ENCODE measurements around the gene RNU1-2. TPM values are rescaled to one million over a fixed set of nuclear protein-coding genes. Genes with fewer than 3 reads are reported as not detected.
A peak's percentile ranks its signal among the peaks of the same experiment; 100 is the strongest.
"Not testable (repeated sequence)": the region's sequence is repeated elsewhere in the genome, so short reads cannot be mapped to it uniquely, and the experiment has no call there.

Gene RNU1-2
- total and polyA plus RNA-seq, 8 donors = 1.5 to 3,444 (median 2.8) TPM

GRCh38 chr1:16872152-16873075 is 23.4 kb upstream of the RNU1-2 start:
- Histone ChIP-seq H3K4me3 (peak overlapping the region in 1 of 2 donors; percentile 18), H3K27me3 (peaks cover 0 to 55% of the 10 kb centered on the region in 2 donors)
- DNase-seq = peak in 3 of 4 donors; percentile 64 to 89 (median 80)
- ATAC-seq = peak; percentile 79
- H3K36me3 ChIP-seq; H3K4me1 ChIP-seq; intact Hi-C loops (cut with DNase I); H3K9me3 ChIP-seq; H3K27ac ChIP-seq: not testable (repeated sequence)

- DNase-seq (peak in 3 of 4 donors; percentile 44 to 94 (median 60)), ATAC-seq (peak; percentile 84)
- H3K4me3 ChIP-seq = peak overlapping the region in 1 of 2 donors; percentile 18
Measured at GRCh38 chr1:16873076-16873879, 22.5 kb upstream of the RNU1-2 start.

DNA sequence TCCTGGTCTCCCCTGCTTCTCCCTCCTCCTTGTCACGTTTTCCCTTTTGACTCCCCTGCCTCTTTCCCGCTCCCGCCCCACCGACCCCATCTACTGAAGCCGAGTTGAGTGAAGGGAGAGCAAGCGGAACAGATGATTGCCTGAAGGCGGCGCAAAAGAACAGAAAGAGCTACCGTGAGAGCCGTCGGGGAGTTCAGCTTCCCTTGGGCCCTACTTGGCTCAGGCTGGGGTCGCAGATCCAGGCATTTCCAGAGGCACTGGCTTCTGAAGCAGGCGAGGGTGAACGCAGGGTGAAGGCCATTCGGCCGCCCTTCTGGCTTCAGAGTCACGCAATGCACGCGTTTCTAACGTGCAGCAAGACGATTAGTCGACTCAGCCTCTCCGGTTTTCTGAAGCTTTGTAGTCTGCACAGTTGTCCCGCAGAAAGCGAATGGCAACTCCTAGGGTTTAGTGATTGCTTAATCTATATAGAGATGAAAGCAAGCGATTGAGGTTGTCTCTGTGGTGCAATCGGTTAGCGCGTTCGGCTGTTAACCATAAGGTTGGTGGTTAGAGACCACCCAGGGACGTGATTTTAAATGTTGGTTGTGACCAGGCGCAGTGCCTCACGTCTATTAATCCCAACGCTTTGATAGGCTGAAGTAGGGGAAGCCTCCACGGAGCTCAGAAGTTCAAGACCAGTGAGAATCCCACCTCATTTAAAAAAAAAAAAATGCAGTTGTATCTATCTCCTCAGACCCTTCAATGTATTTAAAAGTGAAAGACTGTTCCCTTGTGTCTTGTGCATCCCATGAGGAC is 20.6 kb upstream of the RNU1-2 start:
- intact Hi-C loops (cut with DNase I); H3K4me1 ChIP-seq; H3K9me3 ChIP-seq; DNase-seq; ATAC-seq; H3K4me3 ChIP-seq; H3K36me3 ChIP-seq; H3K27ac ChIP-seq: not testable (repeated sequence)
- H3K27me3 ChIP-seq = peaks cover 0 to 70% of the 10 kb centered on the region in 2 donors

More at GRCh38 chr1:16873076-16873879, 22.5 kb upstream of the RNU1-2 start:
- H3K27ac ChIP-seq; intact Hi-C loops (cut with DNase I); H3K36me3 ChIP-seq; H3K4me1 ChIP-seq; H3K9me3 ChIP-seq: not testable (repeated sequence)
- peaks cover 0 to 55% of the 10 kb centered on the region in 2 donors for H3K27me3 ChIP-seq

DNA sequence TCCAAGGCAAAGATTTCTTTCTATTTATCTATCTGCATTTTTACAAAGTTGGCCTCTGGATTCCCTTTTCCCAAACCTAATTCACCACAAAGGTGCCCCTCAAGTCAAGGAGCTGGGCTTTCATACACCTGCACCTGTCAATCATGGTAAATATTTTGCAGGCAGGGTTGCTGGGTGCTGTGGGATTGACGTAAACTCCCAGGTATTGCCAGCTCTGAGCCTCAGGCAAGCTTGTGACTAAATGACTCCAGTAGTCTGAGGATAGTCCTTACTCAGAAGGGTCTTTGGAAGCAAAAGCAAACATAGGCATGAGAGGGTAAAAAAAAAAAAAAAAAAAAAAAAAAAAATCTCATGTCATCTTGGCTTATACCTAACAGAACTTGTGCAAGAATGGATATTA is 14.0 kb upstream of the RNU1-2 start:
- peak in 1 of 4 donors; percentile 71 for DNase-seq
- H3K36me3 ChIP-seq; H3K9me3 ChIP-seq; ATAC-seq; H3K4me1 ChIP-seq; intact Hi-C loops (cut with DNase I); H3K27ac ChIP-seq; H3K4me3 ChIP-seq: not testable (repeated sequence)
- peaks cover 0 to 27% of the 10 kb centered on the region in 2 donors for H3K27me3 ChIP-seq

DNA sequence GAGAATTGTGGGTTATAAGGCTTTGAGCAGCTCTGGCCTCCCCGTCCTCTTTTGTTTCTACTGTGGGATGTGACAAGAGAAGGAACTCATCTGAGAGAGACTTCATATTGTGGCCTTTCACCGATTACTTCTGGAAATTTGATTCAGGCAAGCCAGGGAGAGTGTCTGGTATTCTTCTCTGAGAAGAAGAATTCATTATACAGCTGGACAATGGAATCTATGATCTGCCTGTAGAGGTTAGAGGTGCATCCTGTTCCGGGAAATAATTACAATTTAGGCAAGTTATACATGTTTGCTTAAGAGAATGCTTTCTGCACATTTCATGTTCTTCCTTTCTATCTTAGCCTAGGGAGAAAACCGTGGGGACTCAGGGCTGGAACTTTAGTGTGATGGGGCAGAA is 12.8 kb upstream of the RNU1-2 start:
- peaks cover 0 to under 1% of the 10 kb centered on the region in 2 donors for H3K4me1 ChIP-seq
- TF ChIP-seq CTCF (IDR thresholded peaks at IDR 0.05) = no peak
- no peaks in the 10 kb centered on the region for H3K36me3 ChIP-seq
- H3K27me3 ChIP-seq = peaks cover 0 to 24% of the 10 kb centered on the region in 2 donors
- ATAC-seq (no peak), DNase-seq (no peak)
- intact Hi-C loops (cut with DNase I) = no loop called here
- H3K4me3 ChIP-seq = no peak overlapping the region
- no peak overlapping the region for H3K27ac ChIP-seq
- no peaks in the 10 kb centered on the region for H3K9me3 ChIP-seq

DNA sequence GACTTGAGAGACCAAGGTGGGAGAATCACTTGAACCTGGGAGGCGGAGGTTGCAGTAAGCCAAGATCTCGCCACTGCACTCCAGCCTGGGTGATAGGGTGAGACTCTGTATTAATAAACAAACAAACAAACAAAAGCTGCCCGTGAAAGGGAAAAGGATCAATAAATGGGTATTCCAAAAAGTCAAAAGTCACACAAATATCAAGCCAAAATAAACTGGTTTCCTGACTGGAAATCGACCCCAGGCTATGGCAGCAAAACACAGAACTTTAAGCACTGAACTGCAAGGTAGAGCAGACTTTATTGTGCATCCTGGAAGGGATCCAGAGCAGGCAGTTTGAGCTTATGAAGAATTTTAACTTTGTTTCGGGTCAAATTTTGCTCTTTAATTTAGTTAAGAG is 11.3 kb upstream of the RNU1-2 start:
- DNase-seq = not testable (repeated sequence)

DNA sequence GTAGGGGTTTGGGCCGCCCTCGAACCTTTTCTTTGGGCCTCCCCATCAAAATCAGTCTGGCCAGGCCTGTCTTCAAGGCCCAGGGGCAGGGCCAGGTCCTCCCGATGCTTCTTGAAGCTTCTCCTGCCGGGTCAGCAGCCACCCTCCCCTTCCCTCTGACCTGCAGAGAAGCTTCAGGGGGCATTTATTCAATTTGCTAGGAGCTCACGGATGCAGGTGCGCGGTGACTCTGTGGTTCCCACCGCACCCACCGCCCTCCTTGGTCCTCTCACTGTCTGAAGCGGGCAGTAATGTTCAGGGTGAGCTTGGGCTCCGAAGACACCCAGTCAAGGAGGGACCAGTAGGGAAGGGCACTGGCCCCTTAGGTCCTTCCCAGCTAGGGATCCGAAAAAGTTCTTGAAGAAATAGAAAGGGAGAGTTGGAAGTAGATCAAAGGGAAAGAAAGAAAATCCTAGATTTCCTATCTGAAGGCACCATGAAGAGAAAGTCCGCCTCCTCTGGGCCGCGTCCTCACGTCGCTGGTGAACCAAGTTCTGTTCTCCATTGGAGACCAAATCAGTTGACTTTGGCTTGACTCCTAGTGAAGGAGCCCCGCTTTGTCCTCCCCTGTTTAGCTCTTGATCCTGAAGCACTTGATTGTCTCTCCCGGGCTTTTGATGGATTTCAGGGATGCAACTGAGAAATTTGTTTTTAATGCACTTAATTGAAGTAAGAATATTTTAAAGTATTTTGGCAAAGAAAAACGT is 8.7 kb upstream of the RNU1-2 start:
- DNase-seq (no peak), ATAC-seq (no peak)
- TF ChIP-seq CTCF (IDR thresholded peaks at IDR 0.05) = no peak
- H3K36me3 ChIP-seq = no peaks in the 10 kb centered on the region
- peaks cover 0 to 8% of the 10 kb centered on the region in 2 donors for H3K27me3 ChIP-seq
- no peaks in the 10 kb centered on the region for H3K9me3 ChIP-seq
- peaks cover 2 to 13% of the 10 kb centered on the region in 2 donors for H3K4me1 ChIP-seq
- H3K4me3 ChIP-seq = no peak overlapping the region
- intact Hi-C loops (cut with DNase I) = no loop called here
- no peak overlapping the region for H3K27ac ChIP-seq

More for the DNA sequence above, 11.3 kb upstream of the RNU1-2 start:
- H3K4me3 ChIP-seq; H3K4me1 ChIP-seq; H3K9me3 ChIP-seq; ATAC-seq; H3K36me3 ChIP-seq; H3K27ac ChIP-seq; intact Hi-C loops (cut with DNase I): not testable (repeated sequence)
- H3K27me3 ChIP-seq = peaks cover 0 to 24% of the 10 kb centered on the region in 2 donors
